Measurements from ENCODE around the gene NMD3. TPM values are rescaled to one million over a fixed set of nuclear protein-coding genes. Genes with fewer than 3 reads are reported as not detected.

NMD3 gene
- total RNA-seq, 3 donors from 2014 or later (not counting 1 experiment from before 2014, with no cell fraction given): 40.7 to 51.1 (median 43.6) TPM

GRCh38 chr3:161263057-161263456 is 41.9 kb downstream of the NMD3 start:
- no peak for TF ChIP-seq CTCF (IDR thresholded peaks at IDR 0.05)
- H3K4me1 Mint-ChIP-seq: peaks cover 12 to 24% of the 10 kb centered on the region in 2 donors
- ATAC-seq (no peak), DNase-seq (no peak)
- H3K9me3 ChIP-seq (ENCODE audit: control insufficient read depth, insufficient read depth, low read length): no peaks in the 10 kb centered on the region
- no peaks in the 10 kb centered on the region for H3K36me3 ChIP-seq (ENCODE audit: control insufficient read depth, insufficient read depth, low read length)
- no peak overlapping the region for H3K27ac ChIP-seq (ENCODE audit: low read length)
- H3K4me1 ChIP-seq (ENCODE audit: control insufficient read depth, insufficient read depth, low read length): no peaks in the 10 kb centered on the region
- H3K4me3 Mint-ChIP-seq: no peak overlapping the region
- peak overlapping the region in 1 of 2 donors; percentile 4 for H3K27ac Mint-ChIP-seq
- WGBS (ENCODE audit: insufficient coverage): 76% methylated on average over 2 of the region's 3 CpGs
- H3K9me3 Mint-ChIP-seq: no peaks in the 10 kb centered on the region
- no peaks in the 10 kb centered on the region for H3K27me3 Mint-ChIP-seq (ENCODE audit: low read depth in 2 of 2)
- H3K27me3 ChIP-seq (ENCODE audit: control insufficient read depth, insufficient read depth, low read length): no peaks in the 10 kb centered on the region
- no peak overlapping the region for H3K4me3 ChIP-seq (ENCODE audit: low read length)
- peaks cover 15% of the 10 kb centered on the region for H3K36me3 Mint-ChIP-seq
- intact Hi-C loops (cut with micrococcal nuclease): no loop called here

- no peaks in the 10 kb centered on the region for H3K36me3 ChIP-seq (ENCODE audit: control insufficient read depth, insufficient read depth, low read length)
- Mint-ChIP-seq H3K4me3 (no peak overlapping the region), H3K27ac (no peak overlapping the region), H3K9me3 (no peaks in the 10 kb centered on the region), H3K4me1 (peaks cover 12 to 23% of the 10 kb centered on the region in 2 donors), H3K27me3 (ENCODE audit: low read depth in 2 of 2) (no peaks in the 10 kb centered on the region), H3K36me3 (peaks cover 15% of the 10 kb centered on the region)
- ATAC-seq: no peak
- H3K9me3 ChIP-seq (ENCODE audit: control insufficient read depth, insufficient read depth, low read length): no peaks in the 10 kb centered on the region
- WGBS (ENCODE audit: insufficient coverage): no CpG with 5 or more reads among the region's 1 CpG
- TF ChIP-seq CTCF (IDR thresholded peaks at IDR 0.05): no peak
- no peaks in the 10 kb centered on the region for H3K4me1 ChIP-seq (ENCODE audit: control insufficient read depth, insufficient read depth, low read length)
- H3K27ac ChIP-seq (ENCODE audit: low read length): no peak overlapping the region
- no peak overlapping the region for H3K4me3 ChIP-seq (ENCODE audit: low read length)
- no peak for DNase-seq
- intact Hi-C loops (cut with micrococcal nuclease): no loop called here
- no peaks in the 10 kb centered on the region for H3K27me3 ChIP-seq (ENCODE audit: control insufficient read depth, insufficient read depth, low read length)
Observed at GRCh38 chr3:161264852-161265251, 43.7 kb downstream of the NMD3 start.

GRCh38 chr3:161265916-161266571 is 44.9 kb downstream of the NMD3 start:
- no peak overlapping the region for H3K4me3 ChIP-seq (ENCODE audit: low read length)
- intact Hi-C loops (cut with micrococcal nuclease): no loop called here
- Mint-ChIP-seq H3K4me3 (no peak overlapping the region), H3K9me3 (no peaks in the 10 kb centered on the region), H3K36me3 (peaks cover 13% of the 10 kb centered on the region), H3K4me1 (peaks cover 9 to 14% of the 10 kb centered on the region in 2 donors), H3K27me3 (ENCODE audit: low read depth in 2 of 2) (no peaks in the 10 kb centered on the region), H3K27ac (no peak overlapping the region)
- no peaks in the 10 kb centered on the region for H3K36me3 ChIP-seq (ENCODE audit: control insufficient read depth, insufficient read depth, low read length)
- 97% methylated on average over 4 of the region's 5 CpGs for WGBS (ENCODE audit: insufficient coverage)
- no peaks in the 10 kb centered on the region for H3K27me3 ChIP-seq (ENCODE audit: control insufficient read depth, insufficient read depth, low read length)
- no peak overlapping the region for H3K27ac ChIP-seq (ENCODE audit: low read length)
- no peaks in the 10 kb centered on the region for H3K4me1 ChIP-seq (ENCODE audit: control insufficient read depth, insufficient read depth, low read length)
- no peaks in the 10 kb centered on the region for H3K9me3 ChIP-seq (ENCODE audit: control insufficient read depth, insufficient read depth, low read length)
- no peak for DNase-seq
- ATAC-seq: no peak
- no peak for TF ChIP-seq CTCF (IDR thresholded peaks at IDR 0.05)

GRCh38 chr3:161266731-161267150 is 45.6 kb downstream of the NMD3 start:
- no peaks in the 10 kb centered on the region for H3K27me3 ChIP-seq (ENCODE audit: control insufficient read depth, insufficient read depth, low read length)
- no peak overlapping the region for H3K27ac ChIP-seq (ENCODE audit: low read length)
- ATAC-seq (no peak), DNase-seq (no peak)
- Mint-ChIP-seq H3K27ac (no peak overlapping the region), H3K27me3 (ENCODE audit: low read depth in 2 of 2) (no peaks in the 10 kb centered on the region), H3K9me3 (no peaks in the 10 kb centered on the region), H3K4me1 (peaks cover 5 to 11% of the 10 kb centered on the region in 2 donors), H3K4me3 (no peak overlapping the region), H3K36me3 (peaks cover 7% of the 10 kb centered on the region)
- intact Hi-C loops (cut with micrococcal nuclease): no loop called here
- H3K4me3 ChIP-seq (ENCODE audit: low read length): no peak overlapping the region
- H3K36me3 ChIP-seq (ENCODE audit: control insufficient read depth, insufficient read depth, low read length): no peaks in the 10 kb centered on the region
- H3K9me3 ChIP-seq (ENCODE audit: control insufficient read depth, insufficient read depth, low read length): no peaks in the 10 kb centered on the region
- TF ChIP-seq CTCF (IDR thresholded peaks at IDR 0.05): no peak
- 60% methylated on average over 1 of the region's 1 CpG for WGBS (ENCODE audit: insufficient coverage)
- peaks cover 1% of the 10 kb centered on the region for H3K4me1 ChIP-seq (ENCODE audit: control insufficient read depth, insufficient read depth, low read length)

Measured in natural killer cell (primary cell).